ENCODE results near the gene TNP1.

TNP1 gene

DNA sequence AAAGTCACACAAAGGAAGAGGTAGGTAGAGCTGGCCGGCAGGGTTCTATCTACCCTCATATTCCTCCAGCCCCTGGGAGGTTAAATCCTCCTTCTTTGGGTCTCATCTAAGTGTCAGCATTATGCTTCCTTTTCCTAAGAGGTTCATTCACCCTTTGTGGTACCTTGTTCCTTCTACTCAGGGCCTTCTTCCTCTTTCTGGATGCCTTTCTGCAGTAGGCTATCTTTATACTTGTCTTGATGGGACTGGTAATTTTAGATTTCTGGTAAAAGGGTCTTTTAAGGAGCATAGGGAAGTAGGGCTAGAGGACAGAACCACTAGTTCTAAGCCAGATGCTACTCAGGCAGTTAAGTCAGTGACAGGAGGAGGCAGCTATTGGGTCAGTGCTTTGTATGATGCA is 13.7 kb upstream of the TNP1 start:
- DNase-seq (ENCODE audit: low read depth): no peak

DNA sequence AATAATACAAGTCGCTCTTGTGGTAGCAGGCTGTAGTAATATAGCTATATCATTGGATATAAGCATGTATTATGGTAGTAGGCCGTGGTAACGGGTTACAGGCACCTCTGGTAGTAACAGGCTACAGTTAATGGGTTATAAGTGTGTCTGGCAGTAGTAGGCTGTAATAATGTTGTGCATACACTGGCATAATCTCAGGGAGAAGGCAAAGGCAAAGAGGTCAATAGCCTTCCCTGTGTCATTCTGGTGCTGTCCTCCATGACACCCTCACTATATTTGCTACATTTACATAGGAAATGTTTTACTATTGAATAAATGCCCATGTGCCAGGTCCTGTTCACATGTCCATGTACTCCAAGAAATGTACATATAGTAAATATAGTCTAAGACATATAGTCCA is 12.8 kb upstream of the TNP1 start:
- no peak for DNase-seq (ENCODE audit: low read depth)

DNA sequence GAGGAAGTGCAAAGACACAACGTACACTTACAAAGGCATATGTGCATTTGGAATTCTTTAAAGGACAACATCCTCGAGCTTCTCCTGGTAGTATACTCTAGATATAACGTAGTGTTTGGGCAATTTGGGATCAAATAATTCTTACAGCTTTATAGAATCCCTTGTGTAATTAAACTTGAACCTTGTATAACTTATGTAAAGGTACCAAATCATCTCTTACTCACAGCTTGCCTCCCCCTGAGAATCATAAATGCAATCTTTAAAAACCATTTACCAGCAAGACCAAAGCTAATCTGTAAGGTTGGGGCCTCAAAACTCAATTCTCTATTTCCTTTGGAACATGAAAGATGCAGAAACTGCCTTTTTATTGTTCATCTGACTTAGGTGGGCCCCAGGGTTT is 12.2 kb upstream of the TNP1 start:
- no peak for DNase-seq (ENCODE audit: low read depth)

DNA sequence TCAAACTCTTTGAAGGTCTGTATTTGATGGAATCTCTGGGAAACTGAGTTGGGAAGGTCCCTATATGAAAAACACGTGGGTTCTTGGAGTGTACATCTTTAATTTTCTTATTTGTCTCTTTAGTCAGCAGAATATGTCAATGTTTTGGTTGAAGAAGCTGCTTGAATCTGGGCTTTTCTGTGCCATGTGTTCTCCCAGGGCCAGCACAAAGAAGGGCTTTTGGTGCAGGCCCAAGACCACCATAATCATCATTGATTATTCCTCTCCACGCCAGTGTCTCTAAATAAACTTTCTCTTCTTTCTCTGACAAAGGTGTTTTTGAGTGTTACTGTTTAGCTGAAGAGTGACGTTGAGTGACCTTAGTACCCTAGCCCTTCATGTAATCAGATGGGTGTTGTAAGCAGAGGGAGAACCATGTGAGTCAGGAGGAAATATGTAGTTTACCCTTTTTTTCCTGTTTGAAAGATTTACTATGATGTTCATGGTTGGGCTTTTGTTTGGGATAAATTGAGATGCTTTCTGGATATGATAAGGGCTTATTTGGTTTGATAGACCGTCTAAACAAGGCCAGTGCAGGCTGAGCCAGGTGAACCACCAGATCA is 11.6 kb upstream of the TNP1 start:
- no peak for DNase-seq (ENCODE audit: low read depth)

DNA sequence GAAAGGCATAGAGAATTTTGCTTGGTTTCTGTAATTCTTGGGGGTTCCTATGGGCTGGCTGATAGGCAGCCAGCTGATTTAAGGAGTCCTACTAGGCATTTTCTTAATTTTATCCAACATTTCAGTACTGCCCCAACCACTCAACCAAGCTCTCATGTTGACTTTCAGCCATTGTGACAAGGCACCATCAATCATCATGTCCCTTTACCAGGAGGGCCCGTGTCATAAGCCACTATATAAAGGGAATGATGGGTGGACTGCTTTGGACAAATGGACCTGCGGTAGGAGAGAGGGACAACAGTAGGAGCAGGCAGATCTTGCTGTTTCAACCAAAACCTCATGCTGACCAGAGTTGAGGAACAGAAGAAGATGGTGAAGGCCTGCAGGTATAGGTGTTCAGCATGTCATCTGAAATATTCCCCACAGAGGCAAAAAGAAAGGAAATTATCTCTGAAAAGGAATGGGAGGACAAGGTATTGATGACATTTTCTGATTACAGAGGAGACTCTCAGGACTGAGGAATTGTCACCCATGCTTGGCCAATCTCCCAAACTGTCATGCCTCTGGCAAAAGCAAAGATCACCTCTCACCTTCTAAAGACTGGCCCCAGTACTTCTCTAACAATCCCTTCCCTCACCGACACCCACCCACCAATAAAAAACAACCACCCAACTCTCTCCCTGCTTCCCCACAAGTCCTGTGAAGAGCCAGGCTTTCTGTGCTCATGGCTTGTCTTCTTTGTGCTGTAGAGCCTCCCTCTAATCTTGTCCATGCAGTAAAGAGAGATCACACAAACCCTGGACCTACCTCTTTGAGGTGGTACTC is 10.9 kb upstream of the TNP1 start:
- DNase-seq (ENCODE audit: low read depth): no peak

DNA sequence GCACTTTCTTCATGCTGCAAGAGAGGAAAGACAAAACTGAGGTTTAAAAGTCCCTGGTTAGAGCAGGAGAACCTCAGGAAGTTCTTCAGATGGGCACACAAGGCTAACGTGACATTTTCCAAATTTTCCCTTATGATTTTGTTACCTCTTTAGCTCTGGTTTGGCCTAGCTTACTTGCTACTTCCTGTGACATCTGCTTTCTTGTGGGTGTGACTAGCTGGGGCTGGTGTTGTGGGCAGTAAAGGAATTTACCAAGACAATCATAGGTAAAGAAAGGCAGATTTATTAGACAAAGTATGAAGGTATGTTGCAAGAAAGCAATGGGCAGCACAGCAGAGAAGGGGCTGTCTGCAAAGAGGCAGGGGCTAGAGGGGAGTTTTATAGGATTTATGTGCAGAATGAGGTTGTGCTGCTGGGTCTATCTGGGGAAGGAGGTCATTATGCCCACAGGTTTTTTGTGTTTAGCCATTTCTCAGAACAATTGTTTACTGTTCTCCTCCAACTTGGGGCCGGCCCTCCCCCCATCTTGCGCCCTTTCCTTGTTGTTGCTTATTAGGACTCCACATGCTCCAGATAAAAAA is 6.7 kb upstream of the TNP1 start:
- no peak for DNase-seq (ENCODE audit: low read depth)

DNA sequence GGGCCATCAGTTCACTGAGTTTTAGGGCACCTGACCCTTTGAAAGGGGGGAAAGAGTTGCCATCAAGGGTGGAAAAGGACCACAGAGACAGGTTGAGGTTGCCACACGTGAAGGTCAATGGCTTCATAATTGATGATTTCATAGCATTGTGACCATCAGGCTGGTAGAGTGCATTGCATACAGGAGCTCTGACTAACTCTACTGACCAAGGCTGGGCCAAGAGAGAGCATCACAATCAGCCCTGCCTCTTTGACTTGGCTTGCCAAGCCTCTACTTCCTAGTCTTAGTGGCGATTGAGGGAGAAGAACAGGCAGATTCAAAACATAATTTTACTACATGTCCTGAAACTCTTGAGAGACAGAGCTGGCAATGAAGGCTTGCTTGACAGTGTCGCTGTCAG is 5.8 kb upstream of the TNP1 start:
- DNase-seq (ENCODE audit: low read depth): no peak

DNA sequence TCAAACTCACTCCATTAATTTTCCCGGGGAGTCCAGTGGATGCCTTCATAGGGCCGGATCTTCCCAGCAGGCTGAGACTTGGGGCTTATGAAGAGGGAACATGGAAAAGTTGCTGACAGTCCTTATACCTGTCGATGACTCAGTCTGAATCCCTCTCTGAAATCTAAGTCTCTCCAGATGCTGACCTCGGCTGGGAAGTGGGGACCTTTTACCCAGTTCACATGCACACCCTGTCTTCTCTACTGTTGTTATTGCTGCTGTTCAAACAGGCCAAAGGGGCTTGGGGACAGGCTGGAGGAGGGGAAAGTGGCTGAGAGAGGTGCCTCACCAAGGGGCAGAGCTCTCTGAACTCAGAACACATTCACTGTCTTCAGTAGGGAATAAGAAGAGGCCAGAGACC is 4.1 kb upstream of the TNP1 start:
- DNase-seq (ENCODE audit: low read depth): no peak

DNA sequence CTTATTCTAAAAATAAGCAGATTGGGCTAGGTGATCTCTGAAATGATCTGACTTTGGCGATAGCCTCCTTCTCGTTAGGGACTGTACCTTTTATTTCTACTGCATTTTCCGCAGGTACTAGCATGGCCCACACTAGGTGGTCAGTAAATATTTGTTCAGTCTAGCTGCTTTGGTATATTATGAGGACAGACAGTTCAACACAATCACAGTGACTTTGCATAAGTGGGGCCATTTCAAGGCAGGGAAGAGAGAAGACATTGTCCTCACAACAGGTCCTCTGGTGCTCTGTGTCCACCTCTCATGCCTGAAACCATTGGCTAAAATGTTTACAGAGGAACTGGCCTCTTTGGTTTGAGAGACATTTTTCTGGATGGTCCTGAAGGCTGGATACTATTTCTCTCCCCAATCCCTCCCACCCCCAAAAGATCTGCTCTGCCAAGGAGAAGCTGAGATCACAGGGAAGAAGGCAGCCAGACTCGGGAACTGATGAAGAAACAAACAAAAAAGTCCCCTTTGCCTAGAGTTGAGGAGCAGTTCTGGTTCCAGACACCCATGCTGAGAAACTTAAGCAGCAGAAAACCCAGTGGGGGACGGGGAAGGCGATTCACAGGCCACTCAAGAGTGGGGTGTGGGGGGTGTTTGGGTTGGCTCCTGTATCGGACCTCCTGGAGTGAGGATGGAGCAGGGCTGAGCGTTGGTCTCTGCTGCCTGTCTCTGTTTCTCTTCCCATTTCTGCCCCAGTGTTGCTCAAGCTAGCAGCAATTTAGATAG is 2.9 kb upstream of the TNP1 start:
- DNase-seq (ENCODE audit: low read depth): no peak

DNA sequence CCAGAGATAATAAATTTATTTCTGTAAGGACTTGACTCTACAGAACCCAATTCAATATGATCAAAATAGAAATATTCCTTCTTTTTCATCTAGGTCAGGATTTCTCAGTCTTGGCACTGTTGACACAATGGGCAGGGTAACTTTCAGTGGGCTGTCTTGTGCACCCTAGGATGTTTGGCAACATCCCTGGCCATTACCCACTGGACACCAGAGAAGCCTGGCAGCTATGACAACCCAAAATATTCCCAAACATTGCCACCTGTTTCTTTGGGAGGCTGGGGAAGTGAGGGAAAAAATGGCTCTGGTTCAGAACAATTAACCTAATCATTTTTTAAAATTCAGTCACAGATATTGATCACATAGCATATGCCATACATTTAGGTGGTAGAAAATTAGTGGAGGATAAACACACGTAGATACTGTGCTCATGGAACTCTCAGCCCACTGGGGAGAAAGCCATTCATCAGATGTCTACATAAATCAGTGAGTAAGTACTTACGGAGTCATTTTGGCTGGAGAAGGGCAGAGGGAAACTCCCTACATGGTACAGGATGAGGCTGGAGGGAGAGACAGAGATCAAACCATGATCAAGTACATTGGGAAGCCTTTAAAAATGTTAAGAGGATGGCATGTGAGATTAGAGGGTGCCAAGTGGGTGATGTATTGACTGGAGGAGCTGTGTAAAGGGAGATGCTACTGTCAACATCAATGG is 718 bp upstream of the TNP1 start:
- no peak for DNase-seq (ENCODE audit: low read depth)

DNA sequence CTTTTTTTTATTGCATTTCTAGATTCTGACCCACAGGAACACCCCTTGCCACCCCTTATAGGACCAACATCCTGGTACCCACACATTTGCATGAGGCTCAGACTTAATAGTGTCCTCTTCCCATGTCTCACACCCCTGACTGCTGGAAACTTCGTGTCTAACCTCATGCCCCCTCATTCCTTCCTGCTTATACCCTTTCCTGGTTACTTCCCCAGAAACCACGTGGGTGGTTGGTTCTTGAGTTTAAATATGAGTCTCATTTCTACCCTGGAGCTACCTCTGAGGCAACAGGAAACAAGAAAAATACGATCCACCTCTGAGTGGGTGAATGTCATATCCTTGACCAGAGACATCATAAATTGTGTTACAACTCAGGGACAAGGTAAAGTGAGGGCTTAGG is 1.6 kb downstream of the TNP1 start:
- DNase-seq (ENCODE audit: low read depth): no peak

DNA sequence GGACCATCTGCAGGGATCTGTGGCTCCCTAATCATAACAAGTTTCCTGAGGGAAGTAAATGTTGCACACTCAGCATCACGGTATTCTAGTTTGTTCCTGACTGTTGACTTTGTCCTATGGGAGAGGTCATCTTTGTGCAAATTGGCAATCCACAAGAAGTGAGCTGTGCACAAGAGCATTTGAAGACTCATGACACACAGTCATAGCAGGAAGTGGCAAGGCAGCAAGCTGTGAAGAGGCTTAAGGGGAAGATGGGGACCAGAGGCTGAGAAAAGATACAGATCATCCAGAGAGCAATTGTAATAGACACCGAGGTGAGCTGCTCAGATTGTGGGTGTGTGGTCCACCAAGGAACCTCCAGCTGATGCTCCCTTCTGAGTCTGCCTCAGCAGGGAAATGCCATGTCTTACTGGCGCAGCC is 2.7 kb downstream of the TNP1 start:
- DNase-seq (ENCODE audit: low read depth): no peak

DNA sequence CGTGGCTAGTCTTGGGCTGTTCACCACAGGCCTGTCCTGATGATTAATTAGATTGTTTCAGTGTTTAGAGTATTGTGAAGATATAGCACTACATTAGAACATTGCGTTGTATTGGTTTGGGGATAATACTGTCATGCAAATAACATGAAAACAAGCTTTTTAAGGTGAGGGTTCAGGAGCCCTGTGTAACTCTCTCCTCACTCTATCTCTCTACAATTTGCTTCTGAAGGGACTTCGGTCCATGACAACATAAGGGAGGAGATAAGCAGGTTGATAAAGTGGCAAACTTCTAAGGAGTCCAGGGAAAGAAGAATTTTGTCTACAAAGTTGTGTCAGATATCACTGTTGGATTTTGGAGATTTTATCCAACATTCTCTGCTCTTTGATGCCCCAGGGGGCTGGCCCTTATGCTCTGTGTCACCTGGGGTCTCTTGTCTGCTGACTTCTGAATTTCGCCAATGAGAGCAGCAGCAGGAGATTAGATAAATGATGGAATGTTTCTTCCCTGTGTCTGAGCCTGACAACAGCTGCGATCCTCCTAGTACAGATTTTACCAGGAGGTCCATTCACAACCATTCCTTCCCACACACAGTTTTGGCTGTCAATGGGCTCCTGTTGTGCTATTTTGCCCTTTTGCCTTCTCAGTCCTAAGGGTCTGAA is 3.3 kb downstream of the TNP1 start:
- no peak for DNase-seq (ENCODE audit: low read depth)

DNA sequence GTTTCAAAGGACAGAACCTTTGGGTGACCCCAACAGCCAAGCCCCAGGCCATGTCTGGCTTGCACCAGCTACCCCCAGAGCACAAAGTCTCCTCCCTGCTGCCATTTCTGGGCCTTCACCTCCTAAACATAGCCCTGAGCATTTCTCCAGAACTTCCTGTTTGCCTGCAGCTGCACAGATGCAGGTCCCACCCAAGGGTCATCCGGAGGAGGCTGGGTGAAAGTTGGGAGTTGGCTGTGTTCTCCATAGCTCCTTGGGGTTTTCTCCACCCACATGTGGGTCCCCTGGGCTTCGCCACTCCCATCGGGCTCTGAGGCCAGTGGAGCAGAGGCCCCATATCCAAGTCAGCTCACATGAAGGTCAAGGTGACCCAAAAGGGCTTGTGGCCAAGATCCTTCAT is 4.3 kb downstream of the TNP1 start:
- DNase-seq (ENCODE audit: low read depth): no peak

DNA sequence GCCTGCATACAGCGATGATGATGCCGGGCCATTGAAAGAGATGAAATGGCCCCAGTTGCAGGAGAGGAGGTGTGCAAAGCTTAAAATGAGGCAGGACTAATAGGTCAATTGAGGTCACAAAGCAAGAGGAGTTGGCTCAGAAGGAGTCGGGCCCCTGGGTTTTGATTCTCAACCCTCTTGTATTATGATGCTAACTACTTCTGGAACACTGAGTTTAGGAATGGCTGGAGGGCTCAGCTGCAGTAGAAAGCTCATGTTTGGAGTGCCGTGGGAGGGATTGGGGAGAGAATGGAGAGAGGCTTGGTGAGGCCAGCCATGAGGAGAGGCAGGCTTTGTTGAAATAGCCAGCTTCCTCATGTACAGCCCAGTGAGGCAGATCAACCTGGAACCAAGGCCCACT is 4.8 kb downstream of the TNP1 start:
- DNase-seq (ENCODE audit: low read depth): no peak

DNA sequence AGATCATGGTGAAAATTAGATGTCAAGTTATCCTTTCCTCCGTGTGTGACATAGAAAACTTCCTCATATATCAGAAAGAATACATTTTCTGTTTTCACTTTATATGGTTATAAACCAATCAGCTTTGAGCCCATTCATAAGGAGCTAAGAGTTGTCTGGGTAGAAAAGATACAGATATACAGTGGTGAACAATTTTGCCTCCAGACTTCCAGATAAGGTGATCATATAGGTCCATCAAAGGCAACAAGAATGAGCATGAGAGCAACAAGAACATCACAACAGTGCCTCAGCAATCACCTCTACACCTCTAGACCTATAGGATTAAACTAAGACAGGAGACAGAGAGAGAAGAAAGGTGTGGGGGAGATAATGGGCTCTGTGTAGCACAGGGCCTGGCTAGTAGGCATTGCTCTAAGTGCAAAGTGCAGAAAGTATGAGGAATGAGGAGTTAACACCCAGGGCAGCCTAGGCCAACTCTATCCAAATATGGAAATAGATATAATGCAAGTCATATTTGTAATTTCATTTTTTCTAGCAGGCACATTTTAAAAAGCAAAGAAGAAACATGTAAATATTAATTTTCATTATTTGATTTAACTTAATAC is 8.3 kb downstream of the TNP1 start:
- no peak for DNase-seq (ENCODE audit: low read depth)

DNA sequence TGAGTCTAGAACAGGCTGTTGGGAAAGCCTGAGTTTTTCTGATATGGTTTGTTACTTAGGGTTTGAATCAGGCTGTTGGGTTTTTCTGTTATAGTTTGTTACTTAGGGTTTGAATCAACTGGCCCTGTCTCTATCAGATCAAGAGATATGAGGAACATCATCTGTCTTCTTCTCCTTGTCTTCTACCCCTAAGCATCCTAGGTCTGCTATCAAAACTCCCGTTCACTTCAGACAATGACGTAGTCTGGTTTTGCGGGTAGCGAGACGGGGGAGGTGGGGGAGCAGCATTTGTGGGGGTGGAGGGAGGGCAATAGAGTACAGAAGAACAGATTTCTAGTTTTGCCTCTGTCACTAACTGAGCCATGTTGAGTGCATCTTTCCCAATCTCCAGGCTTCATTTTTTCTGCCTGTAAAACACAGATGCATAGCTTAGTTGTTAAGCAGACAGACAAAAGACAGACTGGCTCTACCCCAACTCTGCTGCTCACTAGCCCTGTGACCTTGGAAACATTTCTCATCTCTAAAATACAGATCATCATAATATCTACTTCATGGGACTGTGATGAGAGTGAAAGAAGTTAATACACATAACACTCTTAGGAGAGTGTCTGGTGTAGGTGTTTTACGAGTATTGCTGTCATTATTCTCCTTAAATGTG is 9.1 kb downstream of the TNP1 start:
- DNase-seq (ENCODE audit: low read depth): no peak

DNA sequence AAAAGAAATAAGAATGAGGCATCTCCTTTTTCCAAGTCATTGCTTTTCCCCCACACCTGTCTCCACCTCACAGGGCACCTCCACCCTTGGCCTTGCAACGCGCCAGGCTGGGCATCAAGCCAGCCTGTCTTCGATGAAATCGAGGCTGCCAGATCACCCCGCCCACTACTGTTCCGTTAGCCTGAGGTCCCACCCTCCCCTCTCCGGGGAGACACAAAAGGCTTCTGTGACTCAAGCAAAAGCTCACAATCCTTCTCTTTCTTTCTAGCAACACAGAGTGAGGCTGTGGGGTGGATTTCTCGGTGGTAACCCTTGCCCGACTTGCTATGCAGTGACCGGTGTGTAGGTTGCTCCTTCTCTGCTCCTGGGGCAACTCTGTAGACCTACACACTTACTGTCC is 9.9 kb downstream of the TNP1 start:
- DNase-seq (ENCODE audit: low read depth): no peak

DNA sequence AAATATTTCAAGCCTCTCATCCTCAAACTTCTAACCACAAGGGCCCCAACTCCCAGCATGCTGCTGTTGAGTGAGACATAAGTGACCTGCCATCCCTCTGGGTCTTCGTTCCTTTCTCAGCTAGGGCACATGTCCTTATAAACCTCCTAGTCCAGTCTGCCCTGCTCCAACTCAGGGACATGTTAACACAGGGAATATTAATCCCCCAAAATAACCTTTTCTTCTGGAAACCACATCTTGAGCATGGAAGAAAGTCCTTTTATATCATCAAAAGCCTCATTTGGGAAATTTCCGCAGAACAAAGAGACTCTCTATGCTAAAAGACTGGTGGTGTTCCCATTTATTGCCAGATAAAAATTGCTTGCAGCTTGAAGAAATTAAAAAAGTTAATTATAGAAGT is 14.4 kb downstream of the TNP1 start:
- no peak for DNase-seq (ENCODE audit: low read depth)

DNA sequence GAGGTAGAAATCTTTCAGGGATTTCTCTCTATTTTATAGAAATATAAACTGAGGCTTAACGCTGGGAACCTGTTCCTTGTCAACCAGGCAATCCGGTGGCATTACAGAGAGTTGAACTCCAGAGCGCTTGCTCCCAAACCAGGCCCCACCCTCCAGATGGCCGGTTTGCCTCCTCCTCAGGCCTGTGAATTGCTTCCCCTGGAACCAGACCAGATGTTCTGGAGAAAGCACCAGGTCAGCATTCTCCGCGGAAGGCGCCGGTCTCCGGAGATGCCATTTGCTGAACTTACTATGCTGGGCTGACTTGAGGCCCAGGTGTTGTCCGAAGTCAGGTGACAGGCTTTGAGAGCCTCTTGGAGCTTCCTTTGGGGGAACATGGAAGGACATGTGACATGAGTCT is 17.2 kb downstream of the TNP1 start:
- no peak for DNase-seq (ENCODE audit: low read depth)

DNA sequence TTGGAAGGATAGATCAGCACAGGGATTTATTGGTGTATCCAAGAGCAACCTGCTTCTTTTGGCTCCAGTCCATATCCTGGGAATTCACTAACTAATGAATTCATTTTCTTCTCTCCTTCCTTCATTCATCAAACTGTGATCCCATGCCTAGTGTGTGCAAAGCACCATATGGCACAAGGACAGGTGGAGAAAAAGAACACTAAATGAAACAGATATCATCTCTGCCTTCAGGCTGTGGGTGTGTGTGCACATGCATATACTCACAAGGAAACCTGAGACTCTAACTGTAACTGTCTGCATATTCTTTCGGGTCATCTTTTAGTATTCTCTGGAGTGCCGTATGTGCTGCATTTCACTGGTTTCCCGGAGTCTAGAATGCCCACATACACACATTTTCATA is 20.2 kb downstream of the TNP1 start:
- DNase-seq (ENCODE audit: low read depth): no peak
